ACHN (cell line): ENCODE results near the gene ACTR3.

Source experiments
- DNase-seq: peaks from one replicate; pipeline ENCODE4 v3.0.0-alpha.2; 2015
- in situ Hi-C: cut with HindIII; loops from 2 replicates; pipeline ENCODE4 v1.10.0; 2017; ENCODE audit warnings: low sequenced_read_pairs, low pct_ligation_motif_present, low pct_unique_long_range_greater_than_20kb

Gene ACTR3

DNA sequence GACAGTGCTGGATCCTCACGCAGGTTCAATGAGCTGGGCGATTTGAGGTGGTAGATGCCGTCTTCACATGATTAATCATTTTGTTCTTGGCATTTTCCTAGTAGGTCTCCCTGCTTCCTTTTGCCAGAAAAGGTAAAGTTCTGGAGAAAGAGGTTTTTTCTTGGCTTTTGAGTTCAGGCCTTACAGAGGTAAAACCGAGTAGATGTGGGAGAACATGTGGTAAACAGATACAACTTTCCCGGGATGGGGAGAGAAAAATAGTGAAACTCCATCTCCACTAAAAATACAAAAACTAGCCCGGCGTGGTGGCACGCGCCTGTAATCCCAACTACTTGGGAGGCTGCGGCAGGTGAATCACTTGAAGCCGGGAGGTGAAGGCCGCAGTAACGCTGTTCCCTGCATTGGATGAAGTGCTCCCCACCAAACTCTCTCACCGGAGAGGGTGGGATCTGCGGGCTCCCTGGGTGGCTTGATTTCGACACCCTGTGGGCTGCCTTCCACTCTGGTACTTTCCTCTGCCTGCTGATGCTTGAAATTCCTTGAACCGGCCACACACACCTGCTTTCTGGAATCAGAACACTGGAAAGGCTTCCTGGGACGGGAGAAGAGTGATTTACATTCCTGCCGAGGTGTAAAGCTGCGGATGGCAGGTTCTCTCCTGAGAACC lies 88.8 kb downstream of the ACTR3 start:
- no peak for DNase-seq
- in situ Hi-C loops: no loop called here

DNA sequence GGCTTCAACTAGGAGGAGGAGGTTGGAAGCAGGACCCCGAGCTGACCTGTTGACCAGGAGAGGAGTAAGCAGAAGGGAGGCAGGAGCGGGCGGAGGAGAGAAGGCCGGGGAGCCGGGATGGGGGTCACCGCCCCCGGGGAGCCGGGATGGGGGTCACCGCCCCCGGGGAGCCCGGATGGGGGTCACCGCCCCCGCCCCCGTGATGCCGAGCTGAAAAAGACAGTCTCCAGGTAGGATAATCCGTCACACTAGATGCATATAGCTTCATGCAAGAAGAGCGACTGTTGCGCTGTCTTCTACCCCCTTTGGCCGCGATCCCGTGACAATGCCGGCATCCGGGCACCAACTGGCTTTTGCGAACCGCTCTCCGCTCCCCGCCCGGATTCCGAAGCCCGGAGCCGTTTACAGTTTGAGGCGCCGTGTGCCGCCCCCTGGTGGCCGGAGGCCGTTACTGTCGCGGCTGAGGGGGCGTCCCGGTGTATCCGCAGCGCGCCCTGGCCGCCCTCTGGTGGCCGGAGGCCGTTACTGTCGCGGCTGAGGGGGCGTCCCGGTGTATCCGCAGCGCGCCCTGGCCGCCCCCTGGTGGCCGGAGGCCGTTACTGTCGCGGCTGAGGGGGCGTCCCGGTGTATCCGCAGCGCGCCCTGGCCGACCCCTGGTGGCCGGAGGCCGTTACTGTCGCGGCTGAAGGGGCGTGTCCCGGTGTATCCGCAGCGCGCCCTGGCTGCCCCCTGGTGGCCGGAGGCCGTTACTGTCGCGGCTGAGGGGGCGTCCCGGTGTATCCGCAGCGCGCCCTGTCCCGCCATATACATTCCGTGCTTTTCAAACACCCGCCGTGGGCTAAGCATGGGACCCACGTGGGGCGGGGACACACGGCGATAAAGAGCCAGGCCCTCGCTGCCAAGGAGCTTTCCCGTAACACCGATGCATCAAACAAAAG lies 89.6 kb downstream of the ACTR3 start:
- in situ Hi-C loops: no loop called here

DNA sequence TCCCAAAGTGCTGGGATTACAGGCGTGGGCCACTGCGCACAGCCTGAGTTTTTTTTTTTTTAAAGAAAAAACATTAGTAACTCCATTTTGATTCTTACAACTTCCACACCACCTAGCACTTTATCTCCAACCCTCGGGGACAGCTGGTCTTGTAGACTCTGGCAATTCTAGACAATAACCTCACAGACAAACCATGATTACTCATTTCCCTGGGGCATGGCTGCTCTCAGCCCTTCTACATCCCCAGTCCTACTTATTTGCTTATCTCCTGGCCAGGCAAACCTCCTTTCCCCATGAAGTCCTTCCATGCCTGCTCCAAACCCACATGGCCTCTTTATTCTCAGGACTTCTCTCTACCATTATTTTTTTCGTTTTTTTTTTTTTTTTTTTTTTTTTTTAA lies 91.1 kb downstream of the ACTR3 start:
- in situ Hi-C loops: no loop called here
- DNase-seq: no peak

More for the DNA sequence above, 89.6 kb downstream of the ACTR3 start:
- no peak for DNase-seq

DNA sequence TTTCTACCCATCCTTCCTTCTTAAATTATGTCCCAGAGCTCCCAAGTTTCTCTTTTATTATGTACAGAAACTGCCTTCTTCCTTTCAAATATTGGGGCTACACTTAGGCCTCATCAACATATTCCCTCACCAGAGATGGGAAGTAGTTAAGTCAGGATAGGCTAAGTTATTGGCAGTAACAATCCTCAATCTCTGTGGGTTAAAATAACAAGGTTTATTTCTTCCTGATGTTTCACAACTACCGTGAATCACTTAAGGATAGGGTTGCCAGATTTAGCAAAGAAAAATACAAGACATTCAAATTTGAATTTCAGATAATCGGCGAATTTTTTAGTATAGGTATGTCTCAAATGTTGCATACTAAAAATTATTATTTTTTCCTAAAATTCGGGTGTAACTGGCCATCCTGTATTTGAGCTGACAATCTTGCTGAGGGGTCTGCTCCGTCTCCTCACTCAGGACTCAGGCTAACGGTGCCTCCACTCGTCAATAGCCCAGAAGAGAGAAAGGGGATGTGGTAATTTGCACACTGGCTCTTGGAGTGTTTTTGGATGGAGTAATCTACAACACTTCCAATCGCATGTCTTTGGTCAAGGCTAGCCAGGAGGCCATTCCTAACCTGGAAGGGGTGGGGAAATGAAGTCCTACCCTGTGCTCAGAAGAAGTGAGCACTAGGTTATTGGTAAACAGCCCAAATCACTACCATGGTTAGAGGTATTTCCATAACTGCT lies 91.7 kb downstream of the ACTR3 start:
- in situ Hi-C loops: no loop called here
- DNase-seq: no peak

DNA sequence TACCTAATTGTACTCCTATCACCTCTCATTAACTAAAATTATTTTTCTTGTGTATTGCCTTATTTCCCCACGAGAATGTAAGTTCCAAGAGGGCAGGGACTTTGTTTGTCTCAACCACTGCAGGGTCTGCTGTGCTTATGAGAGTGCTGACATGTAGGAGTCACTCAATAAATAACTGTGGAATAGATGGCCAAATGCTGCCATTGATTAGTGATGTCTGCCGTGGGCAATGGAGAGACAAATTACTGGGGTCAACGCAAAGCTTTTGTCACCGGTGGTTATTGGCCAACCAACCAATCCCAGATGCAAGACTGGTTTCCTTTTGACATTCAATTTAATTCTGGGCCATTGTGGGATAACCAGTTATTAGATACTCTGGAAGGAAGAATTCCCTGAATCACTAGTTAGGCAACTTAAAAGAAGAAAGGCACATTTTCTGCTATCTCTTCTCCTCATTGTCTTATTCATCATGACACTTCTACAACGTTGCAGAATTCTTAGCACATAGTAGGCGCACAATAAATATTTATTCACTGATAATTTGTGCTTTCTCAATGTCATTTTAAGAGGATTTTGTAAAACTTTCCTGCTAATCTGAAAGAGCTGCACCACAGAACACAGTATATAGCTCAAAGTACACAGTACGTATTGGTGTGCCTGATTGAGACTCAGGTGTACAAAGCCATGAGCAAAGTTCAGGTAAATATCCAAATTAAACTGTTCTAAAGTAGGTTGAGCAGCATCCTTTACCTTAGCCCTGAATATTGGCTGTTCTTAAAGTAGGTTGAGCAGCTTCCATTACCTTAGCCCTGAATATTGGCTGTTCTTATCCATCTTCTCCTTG lies 95.9 kb downstream of the ACTR3 start:
- DNase-seq: no peak
- in situ Hi-C loops: no loop called here

DNA sequence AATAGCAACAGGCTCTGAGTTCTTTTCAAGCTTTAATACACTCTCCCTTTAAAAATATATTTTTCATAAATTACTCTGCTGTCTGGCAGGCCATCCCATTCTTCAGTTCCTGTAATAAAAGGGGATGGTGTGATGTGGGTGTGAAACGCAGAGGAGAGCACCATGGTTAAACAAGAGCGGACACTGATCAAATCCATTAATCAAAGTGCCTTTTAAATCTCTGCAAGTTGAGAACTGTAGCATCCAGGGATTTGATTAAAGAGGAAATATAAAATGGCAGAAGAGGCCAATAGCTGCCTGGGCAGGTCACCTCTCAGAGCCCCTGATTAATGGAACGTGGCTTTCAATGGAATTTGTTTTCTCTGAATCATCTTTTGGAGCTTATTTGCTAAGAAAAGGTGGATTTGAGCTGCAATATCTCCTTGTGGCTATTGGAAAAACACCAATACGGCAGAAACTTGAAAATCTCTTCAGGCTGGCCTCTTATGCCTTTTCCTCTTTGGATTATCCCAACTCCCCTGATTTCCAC lies 96.9 kb downstream of the ACTR3 start:
- in situ Hi-C loops: no loop called here
- DNase-seq: no peak

DNA sequence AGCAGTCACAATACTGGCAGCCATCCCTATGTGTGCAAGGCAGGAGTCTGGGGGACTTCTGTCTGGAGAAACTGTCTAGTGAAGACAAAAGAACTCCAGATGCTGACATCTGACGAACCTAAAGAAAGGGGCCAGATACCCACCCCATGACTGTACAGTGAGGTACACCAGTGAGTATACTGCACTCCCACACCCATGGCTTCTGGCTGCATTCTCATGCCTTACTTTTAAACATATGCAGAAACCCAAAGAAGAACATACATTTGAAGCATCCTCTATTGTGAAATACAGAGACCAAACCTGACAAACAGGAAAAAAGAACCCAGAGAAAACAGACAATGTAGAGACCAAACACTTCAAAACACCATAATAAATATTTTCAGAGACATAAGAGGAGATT lies 102.2 kb downstream of the ACTR3 start:
- in situ Hi-C loops: no loop called here
- DNase-seq: no peak

GRCh38 chr2:113996671-113997594 lies 107.0 kb downstream of the ACTR3 start:
- in situ Hi-C loops: no loop called here
- DNase-seq: no peak

- no peak for DNase-seq
- in situ Hi-C loops: no loop called here
These were observed 111.3 kb downstream of the ACTR3 start for GRCh38 chr2:114001152-114001551.

GRCh38 chr2:114001937-114002336 lies 112.0 kb downstream of the ACTR3 start:
- in situ Hi-C loops: no loop called here
- DNase-seq: no peak

DNA sequence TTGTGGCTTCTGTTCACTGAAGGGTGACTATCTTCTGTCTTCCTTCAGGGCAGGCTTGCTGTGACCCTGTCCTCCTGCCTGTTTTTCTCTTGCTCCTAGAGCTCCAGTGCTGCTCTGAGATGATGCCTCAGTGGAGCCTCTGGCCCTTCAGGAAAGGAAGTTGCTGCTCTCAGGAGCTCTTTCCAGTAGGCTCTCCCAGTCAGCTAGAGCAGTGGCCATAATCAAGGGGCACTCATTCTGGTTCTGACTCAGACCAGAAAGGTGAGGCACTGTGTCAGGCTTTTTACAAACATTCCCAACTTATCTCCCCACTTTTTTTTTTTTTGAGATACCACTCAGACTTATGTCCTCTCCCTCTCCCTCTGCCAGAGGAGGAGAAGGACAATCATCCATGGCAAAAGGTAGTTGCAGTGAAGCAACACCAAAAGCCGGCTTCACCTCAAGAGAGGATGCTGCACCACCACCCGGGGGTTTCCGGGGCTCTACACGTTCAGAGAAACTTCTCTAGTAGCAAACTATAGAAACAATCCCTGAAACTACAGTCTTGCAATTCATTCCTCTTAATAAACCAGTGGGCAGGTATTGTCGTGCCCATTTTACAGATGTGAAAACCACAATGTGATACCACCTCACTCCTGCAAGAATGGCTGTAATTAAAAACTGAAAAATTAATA lies 115.4 kb downstream of the ACTR3 start:
- no peak for DNase-seq
- in situ Hi-C loops: no loop called here

DNA sequence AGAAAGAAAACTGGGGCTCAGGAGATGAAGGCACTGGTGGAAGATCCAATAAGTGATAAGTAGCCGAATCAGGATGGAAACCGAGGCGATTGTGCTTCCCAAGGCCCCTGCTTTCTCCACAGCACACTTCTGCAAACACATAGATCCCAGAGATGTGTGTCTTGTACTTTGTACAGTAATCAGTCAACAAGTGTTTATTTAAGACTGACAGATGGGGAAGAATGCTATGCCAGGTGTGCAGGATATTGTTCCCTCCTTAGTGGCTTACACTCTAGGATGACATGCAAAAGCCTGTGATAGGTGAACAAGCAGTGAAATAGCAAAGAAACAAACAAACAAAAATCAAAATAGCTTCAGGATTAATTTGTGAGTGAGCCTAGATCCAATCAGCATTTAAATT lies 116.6 kb downstream of the ACTR3 start:
- in situ Hi-C loops: no loop called here
- DNase-seq: no peak

DNA sequence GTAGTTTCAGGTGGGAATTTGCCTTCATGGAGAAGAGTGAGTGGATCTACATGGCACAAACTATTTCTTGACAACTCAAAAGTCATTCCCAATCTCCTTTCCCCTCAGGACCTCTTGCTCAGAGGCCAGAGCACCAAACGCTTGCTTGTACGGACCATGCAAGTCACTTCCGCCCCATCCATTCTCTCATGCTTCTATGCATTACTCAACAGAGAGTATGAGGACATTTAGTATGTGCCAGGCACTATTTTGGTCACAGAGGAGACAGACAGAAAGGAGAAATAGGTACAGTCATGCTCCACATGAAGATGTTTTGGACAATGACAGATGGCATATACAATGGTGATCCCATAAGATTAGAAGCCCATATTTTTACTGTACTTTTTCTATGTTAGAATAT lies 117.5 kb downstream of the ACTR3 start:
- no peak for DNase-seq
- in situ Hi-C loops: no loop called here

DNA sequence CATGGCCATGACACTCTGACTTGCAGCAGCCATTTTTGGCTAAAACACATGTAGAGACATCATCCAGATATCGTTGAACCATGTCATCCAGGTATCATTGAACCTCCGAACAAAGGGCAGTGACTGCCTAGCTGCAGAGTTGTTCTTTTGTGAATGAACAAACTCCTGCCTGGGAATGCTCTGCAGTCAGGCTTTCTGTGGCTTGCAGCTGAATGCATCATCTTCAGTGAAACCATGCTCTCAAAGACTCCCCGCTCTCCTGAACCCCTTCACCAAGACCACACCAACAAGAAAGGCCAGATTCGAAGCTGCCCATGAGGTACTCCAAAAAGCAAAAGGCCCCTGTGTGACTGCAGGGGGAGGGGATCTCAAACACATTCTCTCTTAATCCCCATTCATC lies 118.8 kb downstream of the ACTR3 start:
- in situ Hi-C loops: no loop called here
- DNase-seq: no peak

DNA sequence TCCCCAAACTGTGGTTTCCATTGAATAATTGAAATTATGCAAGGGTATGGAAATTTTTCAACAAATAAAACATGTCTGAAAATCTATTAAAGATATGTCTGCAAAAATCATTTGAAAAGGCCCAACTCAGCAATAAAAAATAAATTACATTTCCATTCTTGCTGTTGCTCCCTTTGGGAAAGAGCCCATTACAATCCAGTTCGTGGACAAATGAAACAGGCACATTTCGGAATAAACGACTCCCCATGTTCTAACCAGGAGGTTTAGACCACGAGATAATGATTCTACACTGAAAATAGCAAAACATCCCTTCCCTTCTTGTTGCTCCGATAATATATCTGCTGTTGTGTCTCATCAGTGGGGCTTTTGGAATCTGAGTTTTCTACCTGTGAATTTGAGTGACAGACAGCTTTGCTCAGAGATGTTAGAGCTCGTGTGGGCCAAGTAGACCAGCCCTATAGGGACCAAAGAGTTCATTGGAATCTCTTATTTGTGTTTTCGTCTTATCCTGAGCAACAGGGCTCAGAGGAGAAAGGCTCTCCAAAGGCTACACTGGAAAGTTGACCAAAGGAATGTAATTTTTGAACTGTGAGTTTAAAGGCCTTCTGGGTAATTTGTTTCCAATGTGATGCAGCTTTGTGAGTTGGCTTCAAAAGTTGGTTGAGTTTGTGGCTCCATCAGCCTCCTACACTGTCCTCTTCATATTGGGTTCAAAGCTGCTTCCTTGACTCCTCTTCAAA lies 119.5 kb downstream of the ACTR3 start:
- no peak for DNase-seq
- in situ Hi-C loops: no loop called here

DNA sequence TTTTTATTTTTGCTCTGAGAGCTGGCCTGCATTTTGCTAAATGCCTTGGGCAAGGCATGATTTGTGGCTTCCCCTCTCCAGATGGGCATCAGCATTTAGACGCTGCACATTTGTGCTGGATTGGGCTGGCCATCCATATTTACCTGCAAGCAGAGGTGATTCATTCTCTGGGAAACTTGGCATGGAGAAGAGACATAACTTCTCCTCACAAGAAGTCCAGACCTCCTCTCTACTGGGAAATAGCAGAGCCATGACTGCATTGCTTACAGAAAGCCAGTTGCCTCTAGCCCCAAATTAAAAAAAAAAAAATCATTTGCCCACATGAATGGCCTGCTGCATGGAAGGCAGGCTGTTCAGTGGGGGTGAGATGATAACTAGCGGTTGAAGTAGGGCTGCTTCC lies 120.1 kb downstream of the ACTR3 start:
- no peak for DNase-seq
- in situ Hi-C loops: no loop called here
